NOMO-1 treated with dmso at 0.1 percent for 144 hours (cell line): ENCODE data around the gene SFMBT1.

Experiments used
- DNase-seq: peaks from one replicate; lab custom pipeline; 2025; ENCODE audit not compliant: unreplicated experiment; lab: John Stamatoyannopoulos, UW

SFMBT1 gene

GRCh38 chr3:52857864-52858263 is 188.0 kb downstream of the SFMBT1 start:
- DNase-seq, result no peak

- DNase-seq, result no peak
These were observed 188.7 kb downstream of the SFMBT1 start for GRCh38 chr3:52857133-52857532.

GRCh38 chr3:52856666-52857065 is 189.2 kb downstream of the SFMBT1 start:
- DNase-seq, result no peak

- no peak for DNase-seq
These were observed 191.9 kb downstream of the SFMBT1 start for GRCh38 chr3:52854013-52854412.
